HG03039 (cell line): ENCODE measurements around the gene INPP4A.
A peak's percentile ranks its signal among the peaks of the same experiment; 100 is the strongest.

ENCODE experiments used
- ATAC-seq: cut with Tn5 transposase; IDR thresholded peaks from one replicate; pipeline ENCODE4 v1.9.1; 2021; ENCODE audit warnings: mild to moderate bottlenecking, moderate library complexity; ENCODE audit not compliant: unreplicated experiment

The INPP4A gene

DNA sequence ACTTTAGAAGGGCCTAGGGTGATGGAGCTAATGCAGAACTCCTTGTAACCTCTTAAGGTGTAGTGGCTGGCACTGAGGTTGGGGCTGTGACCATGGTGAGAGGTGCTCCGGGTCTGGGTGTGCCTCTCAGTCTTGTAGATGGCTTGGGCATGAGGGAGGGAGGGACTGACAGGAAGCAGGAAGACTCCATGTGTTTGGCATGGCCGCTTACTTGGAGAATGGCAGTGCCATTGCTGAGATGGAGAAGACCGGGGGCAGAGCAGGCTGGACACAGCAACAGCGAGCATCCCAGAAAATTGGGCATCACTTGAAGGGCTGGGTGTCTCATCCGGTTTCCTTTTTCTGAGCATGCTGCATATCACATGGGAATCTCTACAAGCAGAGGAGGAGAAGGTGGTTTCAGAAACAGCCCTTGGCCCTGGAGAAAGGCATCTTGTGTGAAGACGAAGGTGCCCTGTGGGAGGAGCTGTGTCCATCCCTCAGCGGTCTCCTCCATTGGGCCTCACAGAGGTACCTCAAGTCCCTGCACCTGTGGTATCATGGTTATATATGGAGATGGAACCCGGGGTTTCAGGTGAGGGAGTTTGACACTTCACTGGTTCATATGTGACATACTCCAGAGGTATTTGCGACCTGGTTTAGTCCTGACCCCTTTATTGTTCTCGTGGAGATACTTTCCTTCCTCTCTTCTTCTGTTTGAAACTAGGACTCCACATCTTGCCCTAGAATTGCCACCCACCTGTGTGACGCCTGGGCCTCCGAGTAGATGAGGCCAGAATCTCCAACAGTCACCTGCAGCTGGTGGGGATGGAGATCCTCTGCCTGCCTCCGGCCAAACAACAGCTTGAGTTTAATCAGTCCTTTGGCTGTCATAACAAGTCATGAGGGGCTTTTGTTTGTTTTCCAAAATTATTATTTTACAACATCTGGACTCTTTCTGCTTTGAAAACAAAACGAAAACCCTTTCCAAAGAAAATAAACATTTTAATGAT lies 45.6 kb downstream of the INPP4A start:
- no peak for ATAC-seq

GRCh38 chr2:98492441-98492840 lies 47.8 kb downstream of the INPP4A start:
- no peak for ATAC-seq

DNA sequence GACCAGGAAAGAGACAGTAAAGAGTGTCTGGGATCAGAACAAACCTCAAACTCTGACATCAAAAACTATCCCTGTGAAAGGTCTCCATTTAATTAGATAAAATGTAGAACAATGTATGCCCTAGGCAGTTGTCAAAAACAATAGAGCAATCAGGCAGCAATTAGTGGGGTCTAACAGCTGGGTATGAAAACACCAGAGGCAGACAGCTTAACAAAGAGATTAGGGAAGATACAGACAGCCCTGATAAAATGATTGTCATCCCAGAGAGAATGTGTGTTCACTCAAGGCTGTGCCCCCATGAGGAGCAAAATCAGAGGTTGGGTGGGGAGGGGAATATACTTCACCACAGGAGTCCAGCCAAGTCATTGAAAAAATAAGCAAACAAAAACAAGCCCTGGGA lies 50.0 kb downstream of the INPP4A start:
- ATAC-seq, result no peak

DNA sequence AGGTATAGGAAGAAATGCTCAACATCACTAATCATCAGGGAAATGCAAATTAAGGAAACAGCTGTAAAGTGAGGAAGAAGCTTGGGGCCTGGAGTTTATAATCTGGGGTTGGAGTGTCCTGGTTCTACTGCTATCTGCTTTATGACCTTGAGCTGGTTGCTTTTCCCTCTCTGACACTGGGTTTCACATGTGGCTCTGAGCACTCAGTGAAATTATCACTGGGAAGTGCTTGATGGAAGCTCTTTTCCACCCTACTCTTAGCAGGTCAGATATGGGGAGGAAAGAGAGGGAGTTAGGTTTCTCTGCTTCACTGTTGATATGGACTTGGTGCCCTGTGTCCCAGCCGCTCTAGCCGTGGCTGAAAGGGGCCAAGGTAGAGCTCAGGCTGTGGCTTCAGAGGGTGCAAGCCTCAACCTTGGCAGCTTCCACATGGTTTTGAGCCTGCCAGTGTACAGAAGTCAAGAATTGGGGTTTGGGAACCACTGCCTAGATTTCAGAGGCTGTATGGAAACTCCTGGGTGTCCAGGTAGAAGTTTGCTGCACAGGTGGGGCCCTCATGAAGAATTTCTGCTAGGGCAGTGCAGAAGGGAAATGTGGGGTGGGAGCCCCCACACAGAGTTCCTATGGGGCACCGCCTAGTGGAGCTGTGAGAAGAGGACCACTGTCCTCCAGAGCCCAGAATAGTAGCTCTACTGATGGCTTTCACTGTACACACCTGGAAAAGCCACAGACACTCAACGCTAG lies 52.3 kb downstream of the INPP4A start:
- no peak for ATAC-seq

GRCh38 chr2:98498703-98499440 lies 54.2 kb downstream of the INPP4A start:
- ATAC-seq, result no peak

DNA sequence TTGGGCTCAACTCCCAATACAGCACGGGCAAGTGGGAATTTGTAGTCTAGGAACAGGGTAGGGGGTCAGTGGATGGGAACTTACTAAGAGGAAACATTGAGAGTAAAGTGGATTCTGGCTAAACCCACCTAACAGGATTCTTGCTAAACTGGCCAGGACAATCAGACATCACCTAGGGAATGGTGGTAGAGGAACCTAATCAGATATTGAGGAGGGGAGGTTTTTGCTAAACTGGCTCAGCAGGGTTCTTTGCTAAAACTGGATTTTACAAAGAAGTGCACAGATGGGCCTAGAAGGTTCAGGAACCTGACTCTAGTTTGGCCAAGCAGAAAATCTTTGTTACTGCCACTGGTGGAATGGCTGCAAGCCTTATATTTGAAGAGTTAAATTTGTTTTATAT lies 55.9 kb downstream of the INPP4A start:
- ATAC-seq, result no peak

DNA sequence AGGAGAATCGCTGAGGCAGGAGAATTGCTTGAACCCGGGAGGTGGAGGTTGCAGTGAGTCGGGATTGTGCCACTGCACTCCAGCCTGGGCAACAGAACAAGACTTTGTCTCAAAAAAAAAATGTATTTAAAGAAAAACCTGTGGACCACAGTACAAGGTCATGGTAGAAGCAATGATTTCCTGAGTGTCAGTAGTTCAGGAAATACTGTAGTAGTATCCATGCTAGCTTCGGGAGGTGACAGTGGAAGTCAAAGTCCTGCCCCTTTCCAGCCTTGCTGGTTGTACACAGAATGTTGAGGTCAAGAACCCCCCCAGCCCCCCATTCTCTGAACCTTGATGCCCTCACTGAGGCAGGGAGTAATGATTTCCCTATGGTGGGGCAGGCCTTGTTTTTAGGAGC lies 56.6 kb downstream of the INPP4A start:
- ATAC-seq, result no peak

DNA sequence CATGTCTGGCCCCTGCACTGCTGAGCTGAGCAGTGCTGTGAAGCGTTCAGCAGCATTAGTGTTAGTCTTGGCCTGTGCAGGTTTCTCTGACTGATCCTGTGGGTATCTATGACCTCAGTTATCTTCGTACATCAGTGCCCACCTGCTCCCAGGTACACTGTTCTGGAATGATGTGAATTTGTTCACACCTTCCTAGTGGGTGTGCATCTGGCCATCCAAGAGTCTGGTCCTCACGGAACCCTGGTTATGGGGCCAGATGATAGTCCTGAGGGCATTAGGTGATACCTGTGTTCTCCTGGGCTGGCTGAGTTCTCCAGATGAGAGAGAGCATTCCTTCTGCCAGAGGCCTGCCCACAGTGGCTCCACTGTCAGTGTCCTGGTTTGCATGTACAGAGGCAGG lies 57.2 kb downstream of the INPP4A start:
- no peak for ATAC-seq

- no peak for ATAC-seq
Observed at GRCh38 chr2:98502556-98503335, 58.1 kb downstream of the INPP4A start.

GRCh38 chr2:98503481-98504105 lies 58.9 kb downstream of the INPP4A start:
- ATAC-seq, result no peak

DNA sequence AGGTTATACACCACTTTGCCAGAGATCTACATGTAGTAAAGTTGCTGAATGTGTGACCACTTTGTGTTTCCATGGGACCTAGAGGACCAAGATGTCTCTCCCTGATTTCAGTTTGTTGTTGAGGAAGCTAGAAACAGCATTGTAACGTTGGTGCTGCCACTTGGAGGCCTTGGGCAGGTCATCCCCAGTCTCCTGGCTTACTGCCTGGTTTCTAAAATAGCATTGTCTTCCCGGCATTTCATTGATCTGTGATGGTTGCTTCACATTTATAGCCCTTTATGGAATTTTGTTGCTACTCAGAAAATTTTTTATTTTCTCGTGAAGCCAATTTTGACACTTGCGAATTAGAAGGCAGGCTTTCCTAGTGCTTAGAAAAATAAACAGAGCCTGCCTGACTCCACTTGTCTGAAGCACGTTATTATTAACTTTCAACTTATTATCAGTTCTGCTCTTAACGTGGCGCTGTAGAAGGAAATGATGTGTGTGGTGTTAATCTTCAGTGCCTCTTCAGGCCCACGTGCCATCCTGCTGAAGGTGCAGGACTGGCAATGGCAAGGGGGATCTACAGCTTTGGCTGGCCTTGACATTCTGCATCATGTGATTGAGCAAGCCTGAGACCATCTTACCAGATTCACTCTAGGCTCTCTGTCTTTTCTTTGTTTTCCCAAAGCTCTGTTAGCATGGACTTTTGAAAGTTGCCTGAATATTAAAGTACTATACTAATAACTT lies 59.9 kb downstream of the INPP4A start:
- ATAC-seq, result no peak

DNA sequence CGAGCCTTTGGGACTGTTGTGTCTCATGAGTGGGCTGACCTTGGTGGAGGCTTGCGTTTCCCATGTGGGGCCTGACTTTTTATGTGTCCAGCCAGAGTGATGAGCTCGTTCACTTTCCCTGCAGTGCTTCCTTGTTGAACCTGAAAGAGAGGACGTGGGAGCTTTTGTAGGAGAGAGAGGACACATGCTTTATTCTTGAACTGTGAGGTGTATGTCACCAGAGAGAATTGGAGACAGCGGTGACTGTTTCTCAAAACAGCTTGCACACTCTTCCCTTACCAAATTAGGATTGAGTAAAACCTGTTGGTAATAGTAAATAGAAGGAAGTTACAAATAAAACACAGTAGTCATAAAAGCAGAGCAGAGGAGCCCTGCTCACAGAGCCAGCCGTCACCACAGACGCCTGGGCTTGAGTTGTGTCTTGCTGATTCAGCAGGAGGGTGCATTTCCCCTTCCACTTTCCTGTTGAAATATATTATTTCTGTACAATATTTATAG lies 60.7 kb downstream of the INPP4A start:
- no peak for ATAC-seq

DNA sequence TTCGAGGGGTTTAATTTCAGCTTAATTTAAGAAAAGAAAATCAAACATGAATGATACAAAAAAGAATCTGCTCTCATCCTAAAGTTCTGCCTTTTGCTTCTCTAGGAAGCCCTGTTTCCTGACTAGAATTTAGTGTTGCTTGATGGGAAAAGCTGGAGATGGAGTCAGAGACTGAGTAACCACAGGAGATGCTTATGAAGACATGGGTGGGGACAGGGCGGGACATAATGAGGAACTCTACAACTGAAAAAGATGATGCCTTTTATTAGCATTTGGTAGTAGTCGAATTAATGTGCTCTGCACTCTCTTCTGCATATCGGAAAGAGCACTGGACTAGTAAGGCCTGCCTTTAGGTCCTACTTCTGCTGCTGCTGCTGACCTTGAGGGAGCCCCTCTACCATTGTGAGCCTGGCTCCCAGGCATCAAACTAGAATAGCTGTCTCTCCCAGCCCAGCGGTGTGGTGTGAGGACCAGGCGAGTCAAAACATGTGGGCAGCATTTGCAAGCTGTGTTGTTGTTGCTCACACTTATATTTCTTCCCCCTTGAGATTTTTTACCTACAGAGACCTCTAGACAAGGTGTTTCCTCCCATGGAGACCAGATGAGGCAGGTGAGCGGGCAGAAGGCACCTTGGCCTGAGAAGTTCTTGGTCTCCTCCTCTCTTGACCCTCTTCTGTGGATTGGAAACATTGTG lies 61.5 kb downstream of the INPP4A start:
- ATAC-seq, result no peak

GRCh38 chr2:98506881-98507280 lies 62.2 kb downstream of the INPP4A start:
- ATAC-seq, result no peak

DNA sequence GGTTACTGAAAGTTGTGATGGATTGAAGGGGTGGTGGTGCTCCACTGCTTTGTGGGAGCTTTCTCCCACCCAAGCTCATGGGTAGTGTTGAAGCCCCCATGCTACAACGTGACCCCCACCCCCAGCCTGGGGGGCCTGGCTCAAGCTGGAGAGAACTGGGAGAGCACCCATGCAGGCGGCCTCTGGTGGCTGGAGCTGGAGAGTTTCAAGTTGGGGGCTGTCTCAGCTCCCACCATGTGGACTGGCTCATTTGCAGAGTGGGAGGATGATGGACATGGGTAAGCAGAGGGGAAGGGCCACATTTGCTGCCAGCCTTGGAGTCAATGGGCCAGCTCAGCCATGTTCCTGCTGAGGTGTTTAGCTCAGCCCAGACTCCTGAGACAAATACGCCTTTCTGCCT lies 62.8 kb downstream of the INPP4A start:
- ATAC-seq, result no peak

GRCh38 chr2:98507891-98508708 lies 63.4 kb downstream of the INPP4A start:
- peak; percentile 45 for ATAC-seq

- ATAC-seq, result no peak
Observed at GRCh38 chr2:98508709-98509066, 64.0 kb downstream of the INPP4A start.
